ENCODE data around the gene KANTR.
"Not testable (repeated sequence)": the region's sequence is repeated elsewhere in the genome, so short reads cannot be mapped to it uniquely, and the experiment has no call there.

The KANTR gene

DNA sequence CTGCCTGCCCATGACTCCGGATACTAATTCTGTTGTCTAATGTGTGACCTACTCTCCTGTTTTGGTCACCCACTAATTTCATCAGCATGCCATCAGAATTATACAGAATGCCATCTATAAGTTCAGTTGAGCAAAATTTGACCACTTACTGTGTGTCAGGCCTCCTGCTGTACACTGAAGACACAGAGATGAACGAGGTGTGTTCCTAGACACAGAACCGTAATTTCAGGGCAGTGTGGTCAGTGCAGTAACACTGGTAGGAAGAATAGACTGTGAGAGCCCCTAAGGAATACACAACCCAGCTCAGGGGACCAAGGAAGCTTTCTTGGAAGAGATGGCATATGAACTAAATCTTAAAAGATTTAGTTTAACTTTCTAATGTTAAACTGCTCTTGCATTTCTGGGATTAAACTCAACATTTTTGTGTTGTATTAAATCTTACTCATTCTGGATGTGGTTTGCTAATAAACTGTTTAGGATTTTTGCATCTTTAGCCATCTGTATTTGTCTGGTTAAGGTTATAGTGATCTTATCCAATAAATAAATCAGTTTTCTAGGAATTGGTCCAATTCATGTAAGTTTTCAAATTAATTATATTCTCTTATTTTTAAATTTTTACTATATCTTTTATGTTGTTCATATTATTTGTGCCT lies 34.3 kb downstream of the KANTR start:
- no peak for DNase-seq (ENCODE audit: low read depth in 2 of 2)

DNA sequence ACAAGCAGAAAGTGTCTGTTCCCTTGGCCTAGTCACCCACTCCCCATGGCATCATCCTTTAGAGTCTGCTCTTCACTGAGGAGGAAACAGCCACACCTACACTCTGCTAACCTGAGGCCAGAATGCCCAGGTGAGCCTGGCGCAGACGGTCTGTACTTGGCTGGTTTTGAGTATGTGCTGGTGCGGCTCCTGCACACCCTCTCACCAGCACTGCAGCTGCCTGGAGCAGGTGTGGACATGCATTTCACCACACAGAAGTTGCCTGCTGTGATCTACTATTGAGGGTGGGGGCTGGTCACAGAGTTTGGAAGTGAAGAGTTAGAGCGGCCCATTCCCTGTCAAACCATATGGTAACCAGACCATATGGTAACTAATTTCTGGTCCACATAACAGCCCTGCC lies 39.5 kb downstream of the KANTR start:
- DNase-seq (ENCODE audit: low read depth in 2 of 2) = no peak

DNA sequence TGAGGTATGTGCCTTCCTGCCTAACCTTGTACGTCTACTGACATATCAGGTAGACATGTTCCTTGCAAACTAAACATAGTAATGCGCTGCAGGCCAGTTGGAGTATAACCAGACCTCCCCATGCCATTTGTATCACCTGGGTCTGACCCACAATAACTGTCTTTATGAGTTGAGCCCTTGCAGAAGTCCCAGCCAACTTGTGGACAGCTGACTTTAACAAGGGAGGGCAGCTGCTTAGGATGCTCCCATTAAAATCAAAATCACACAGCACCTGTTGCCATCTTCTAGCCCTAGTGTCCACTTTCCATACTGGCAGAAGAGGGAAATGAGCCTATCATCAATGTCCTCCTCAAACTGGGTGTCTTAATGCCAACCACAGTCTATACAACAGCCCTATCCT lies 41.6 kb downstream of the KANTR start:
- no peak for DNase-seq (ENCODE audit: low read depth in 2 of 2)

DNA sequence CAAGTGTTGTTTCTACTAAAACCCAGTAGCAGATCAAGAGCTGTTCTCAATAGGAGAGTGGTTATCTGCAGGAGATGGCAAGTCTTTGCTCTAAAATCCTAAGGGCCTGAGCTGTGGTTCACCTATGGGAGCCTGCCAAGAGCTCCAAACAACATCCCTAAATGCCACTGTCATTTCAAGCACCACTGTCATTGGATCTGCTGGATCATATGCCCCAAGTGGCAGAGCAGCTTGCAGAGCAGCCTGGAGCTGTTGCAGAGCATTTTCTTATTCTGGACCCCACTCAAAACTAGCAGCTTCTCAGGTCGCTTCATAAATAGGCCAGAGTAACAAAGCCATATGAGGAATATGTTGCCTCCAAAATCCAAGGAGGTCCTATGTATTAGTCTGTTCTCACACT lies 59.6 kb downstream of the KANTR start:
- DNase-seq (ENCODE audit: low read depth in 2 of 2) = no peak

DNA sequence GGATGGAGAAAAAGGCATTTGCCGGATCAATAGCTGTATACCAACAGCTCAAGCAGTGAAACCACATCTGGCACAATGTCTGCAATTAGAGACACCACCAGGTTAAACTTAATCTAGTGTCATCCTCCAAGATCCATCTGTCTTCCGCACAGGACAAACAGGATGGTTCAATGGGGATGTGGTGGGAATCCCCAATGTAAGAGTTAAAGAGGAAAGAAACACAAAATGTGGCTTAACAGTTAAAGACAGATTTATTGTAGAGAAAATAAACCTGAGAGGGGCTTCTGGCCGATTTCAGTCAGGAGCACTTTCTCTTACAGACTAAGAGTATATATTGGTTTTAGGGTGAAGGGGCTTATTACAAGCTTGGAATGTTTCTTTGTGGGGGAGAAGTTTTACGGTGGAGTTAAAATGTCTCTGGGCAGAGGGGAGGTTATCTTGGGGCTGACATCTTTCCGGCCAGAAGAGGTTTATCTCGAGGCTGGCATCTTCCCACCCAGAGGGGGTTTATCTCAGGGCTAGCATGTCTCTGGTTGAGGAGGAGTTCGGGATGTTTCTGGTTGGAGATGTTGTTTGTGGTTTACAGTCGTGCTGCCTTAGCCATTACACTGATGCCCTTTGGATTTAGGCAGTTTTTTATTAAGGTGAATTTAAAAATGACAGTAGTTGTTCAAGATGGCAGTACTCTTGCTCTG lies 61.7 kb downstream of the KANTR start:
- DNase-seq (ENCODE audit: low read depth in 2 of 2) = no peak

DNA sequence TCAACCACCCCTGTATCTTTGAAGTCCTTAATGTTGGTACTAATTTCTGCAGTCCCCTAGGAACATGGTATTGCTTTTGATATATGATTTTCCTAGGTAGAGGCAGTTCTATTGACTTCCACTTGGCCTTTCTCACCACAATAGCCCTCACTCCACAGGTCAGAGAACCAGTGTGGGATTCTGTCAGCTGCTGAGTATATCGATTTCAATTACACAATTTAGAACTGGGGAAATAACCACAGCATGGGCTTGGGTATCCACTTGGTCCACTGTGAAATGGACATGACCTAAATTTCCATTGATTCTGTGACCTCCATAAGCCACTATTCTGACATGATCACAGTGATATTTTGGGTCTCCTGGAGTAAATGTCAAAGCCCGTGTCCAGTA lies 62.3 kb downstream of the KANTR start:
- DNase-seq (ENCODE audit: low read depth in 2 of 2) = no peak

DNA sequence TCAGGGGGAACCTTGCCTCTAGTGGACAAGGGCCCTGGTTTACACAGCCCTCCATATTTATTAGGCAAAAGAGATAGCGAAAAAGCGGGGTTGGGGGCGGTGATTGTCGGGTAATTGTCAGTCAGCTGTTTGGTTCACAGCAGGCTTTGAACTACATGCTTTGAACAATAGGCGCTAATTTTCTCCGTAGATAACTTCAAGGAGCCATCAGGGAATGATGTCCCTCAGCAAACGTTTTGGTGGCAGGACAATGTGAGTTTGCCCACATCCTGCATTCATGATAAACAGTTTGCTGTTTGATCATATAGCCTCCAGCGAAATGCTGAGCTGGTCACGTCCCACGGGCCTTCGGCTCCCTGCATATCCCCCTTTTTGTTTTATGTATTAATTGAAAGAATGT lies 65.2 kb downstream of the KANTR start:
- DNase-seq (ENCODE audit: low read depth in 2 of 2) = no peak

DNA sequence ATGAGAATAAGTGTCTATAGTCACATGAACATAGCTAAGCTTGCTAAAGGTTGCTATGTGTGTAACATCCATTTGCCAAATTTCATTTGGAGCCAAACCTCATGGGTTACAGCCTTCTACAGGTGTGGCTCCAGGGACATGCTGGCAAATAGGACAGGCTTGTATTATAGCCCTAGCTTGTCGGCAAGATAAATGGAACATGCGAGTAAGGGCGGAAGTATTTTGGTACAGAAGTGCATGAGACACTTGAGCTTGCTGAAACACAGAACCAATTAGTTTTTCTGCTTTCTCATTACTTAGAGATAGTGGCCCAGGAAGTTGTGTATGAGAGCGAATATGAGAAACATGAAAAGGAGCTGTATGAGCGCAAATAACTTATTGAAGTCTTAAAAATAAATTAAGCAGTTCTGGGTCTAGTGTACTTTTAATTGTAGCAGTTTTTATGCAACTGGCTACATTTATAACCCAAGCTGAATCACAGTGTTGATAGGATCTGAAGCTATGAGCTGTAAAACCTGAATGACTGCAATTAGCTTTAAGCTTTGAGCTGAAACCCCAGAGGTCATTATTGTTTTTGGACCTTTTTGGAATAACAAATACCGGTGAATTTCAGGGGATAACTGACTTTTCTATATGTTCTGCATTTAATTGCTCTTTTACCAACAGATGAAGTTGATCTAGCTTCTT lies 66.5 kb downstream of the KANTR start:
- DNase-seq (ENCODE audit: low read depth in 2 of 2) = no peak

DNA sequence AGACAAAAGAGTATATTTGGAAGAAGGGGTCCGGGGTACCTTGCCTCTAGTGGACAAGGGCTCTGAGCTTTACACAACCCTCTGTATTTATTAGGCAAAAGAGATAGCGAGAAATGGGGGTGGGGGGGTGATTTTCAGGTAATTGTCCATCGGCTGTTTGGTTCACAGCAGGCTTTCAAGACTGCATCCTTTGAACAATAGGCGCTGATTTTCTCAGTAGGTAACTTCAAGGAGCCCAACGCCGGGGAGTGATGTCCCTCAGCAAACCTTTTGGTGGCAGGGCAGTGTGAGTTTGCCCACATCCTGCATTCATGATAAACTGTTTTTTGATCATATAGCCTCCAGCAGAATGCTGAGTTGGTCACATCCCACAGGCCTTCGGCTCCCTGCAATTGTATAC lies 69.5 kb downstream of the KANTR start:
- DNase-seq (ENCODE audit: low read depth in 2 of 2) = no peak

DNA sequence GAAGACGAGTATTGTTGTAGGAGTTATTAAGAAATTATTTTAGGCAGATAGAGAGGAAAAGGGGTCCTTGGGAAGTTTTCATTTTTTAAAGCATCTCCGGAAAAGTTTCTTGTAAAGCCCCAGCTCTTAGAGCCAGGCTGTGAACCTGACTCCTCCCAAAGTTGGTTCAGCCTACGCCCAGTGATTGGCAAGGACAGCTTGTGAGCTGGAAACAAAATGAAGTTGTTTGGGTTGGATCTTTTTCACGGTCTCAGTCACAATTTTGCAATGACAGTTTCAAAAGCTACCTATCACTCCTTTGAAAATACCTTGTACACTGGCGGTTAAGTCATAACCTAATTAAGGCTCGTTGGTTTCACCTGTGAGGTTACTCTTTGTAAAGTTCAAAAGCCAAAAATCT lies 70.6 kb downstream of the KANTR start:
- not testable (repeated sequence) for DNase-seq (ENCODE audit: low read depth in 2 of 2)

DNA sequence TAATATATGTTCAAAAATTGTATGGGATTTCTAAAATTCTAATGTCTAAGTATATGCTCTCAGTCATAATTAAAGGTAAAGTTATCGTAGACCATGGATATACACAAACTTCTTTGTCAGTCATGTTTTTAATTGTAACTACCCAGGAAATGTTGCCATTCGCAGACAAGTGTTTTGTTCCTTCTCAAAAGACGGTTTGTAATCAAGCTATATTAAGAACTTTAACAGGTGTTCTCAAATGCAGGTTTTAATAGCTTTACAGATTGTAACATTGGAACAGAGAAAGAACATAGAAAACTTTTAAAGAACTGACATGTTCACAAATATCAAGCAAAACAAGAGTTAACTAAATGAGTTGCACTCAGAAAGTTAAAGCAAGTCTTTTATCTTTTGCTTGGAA lies 72.2 kb downstream of the KANTR start:
- no peak for DNase-seq (ENCODE audit: low read depth in 2 of 2)

DNA sequence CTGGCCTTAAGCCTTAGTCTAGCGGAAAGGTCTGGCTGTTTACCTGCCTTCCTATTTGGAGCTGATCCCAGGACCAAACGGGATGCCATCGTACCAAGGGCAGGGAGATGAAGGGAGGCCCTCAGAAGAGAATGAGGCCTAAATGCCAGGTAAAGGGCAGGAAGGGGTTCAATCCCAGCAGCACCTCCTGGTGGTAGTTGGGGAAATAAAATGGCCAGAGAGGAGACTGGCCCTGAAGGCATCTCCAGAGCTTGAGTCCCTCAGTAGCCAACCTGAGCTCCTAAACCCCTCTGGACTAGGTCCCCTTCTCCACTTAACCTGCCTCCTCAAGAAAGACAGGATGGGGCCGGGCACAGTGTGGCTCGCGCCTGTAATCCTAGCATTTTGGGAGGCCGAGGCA lies 77.4 kb downstream of the KANTR start:
- DNase-seq (ENCODE audit: low read depth in 2 of 2) = no peak
